HepG2 (cell line): ENCODE results near the gene HIPK3. TPM values are rescaled to one million over a fixed set of nuclear protein-coding genes. Genes with fewer than 3 reads are reported as not detected.

ENCODE experiments used
- FOXK1 ChIP-seq: sonication (generic); formaldehyde crosslinking; IDR thresholded peaks from 2 replicates; pipeline ENCODE4 v1.4.0; 2020; ENCODE audit warnings: low read depth, missing genetic modification reagents, borderline replicate concordance
- TOE1 ChIP-seq: sonication (generic); formaldehyde crosslinking; IDR thresholded peaks from 2 replicates; pipeline ENCODE4 v1.4.0; 2020; ENCODE audit warnings: mild to moderate bottlenecking, missing genetic modification reagents
- ZBTB40 ChIP-seq, 2 experiments: fragments of 450-650 bp in 1 of 2; sonication (generic) in 1 of 2; formaldehyde crosslinking in 1 of 2; IDR thresholded peaks; 2 replicates each; pipeline versions ENCODE4 v1.6.1 to v1.8.0; 2016 to 2022; ENCODE audit warnings: antibody characterized with exemption in 1 of 2, mild to moderate bottlenecking in 1 of 2, missing genetic modification reagents in 1 of 2
- ZNF280D ChIP-seq: sonication (generic); formaldehyde crosslinking; IDR thresholded peaks from 2 replicates; pipeline ENCODE4 v1.5.1; 2020; ENCODE audit warnings: mild to moderate bottlenecking, missing genetic modification reagents
- ZNF430 ChIP-seq: sonication (generic); formaldehyde crosslinking; IDR thresholded peaks from 2 replicates; pipeline ENCODE4 v1.9.0; 2021; ENCODE audit warnings: mild to moderate bottlenecking, missing genetic modification reagents
- ZNF597 ChIP-seq: sonication (generic); formaldehyde crosslinking; IDR thresholded peaks from 2 replicates; pipeline ENCODE4 v1.5.0; 2020; ENCODE audit warnings: missing genetic modification reagents
- polyA plus RNA-seq, 8 experiments: library from polyadenylated mRNA; depleted of rRNA in 3 of 8; stranded (reverse) in 7 of 8; unstranded in 1 of 8; fragments of >200 nt; fragmentation: Illumina TruSeq in 4 of 8; extraction: Trizol in 4 of 8; gene quantifications; 2 replicates each; pipeline versions ENCODE4 v1.2.1 to v1.2.3, GENCODE V29; 2011 to 2016; ENCODE audit warnings: low read depth in 4 of 8, missing spikeins in 1 of 8, mixed read lengths in 1 of 8; ENCODE audit not compliant: insufficient read depth in 1 of 8
- total RNA-seq, 5 experiments: library from RNA; depleted of rRNA; stranded (reverse); fragments of >200 nt; fragmentation: Illumina TruSeq; extraction: Trizol; gene quantifications; 2 replicates each; pipeline ENCODE4 v1.2.3, GENCODE V29; 2016; ENCODE audit warnings: low read depth in 1 of 5
- TF ChIP-seq, protein P1 (sequence below): sonication (generic); formaldehyde crosslinking; IDR thresholded peaks from 2 replicates; pipeline ENCODE4 v1.5.1; 2020; ENCODE audit warnings: missing genetic modification reagents, mild to moderate bottlenecking, borderline replicate concordance
- TF ChIP-seq, protein P2 (sequence below): sonication (generic); formaldehyde crosslinking; IDR thresholded peaks from 2 replicates; pipeline ENCODE4 v1.4.0; 2020; ENCODE audit warnings: missing genetic modification reagents, borderline replicate concordance
- TF ChIP-seq, protein P3 (sequence below): sonication (generic); formaldehyde crosslinking; IDR thresholded peaks from 2 replicates; pipeline ENCODE4 v1.5.1; 2020; ENCODE audit warnings: mild to moderate bottlenecking, moderate library complexity, missing genetic modification reagents

HIPK3 gene
- total and polyA plus RNA-seq, 2 of the 13 experiments (the other 11 are each of a cell fraction or from before 2014, with no cell fraction given) = 20.5 to 44.3 TPM

GRCh38 chr11:33257897-33258630 is 883 bp downstream of the HIPK3 start (continued):
- no peak for TF ChIP-seq ZBTB40 (IDR thresholded peaks at IDR 0.05)
- TF ChIP-seq ZBTB40 (CRISPR knock-in tag; IDR thresholded peaks at IDR 0.05) = peak; percentile 21
- TF ChIP-seq TOE1 (CRISPR knock-in tag) = no peak
- TF ChIP-seq, protein P1, sequence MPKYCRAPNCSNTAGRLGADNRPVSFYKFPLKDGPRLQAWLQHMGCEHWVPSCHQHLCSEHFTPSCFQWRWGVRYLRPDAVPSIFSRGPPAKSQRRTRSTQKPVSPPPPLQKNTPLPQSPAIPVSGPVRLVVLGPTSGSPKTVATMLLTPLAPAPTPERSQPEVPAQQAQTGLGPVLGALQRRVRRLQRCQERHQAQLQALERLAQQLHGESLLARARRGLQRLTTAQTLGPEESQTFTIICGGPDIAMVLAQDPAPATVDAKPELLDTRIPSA (CRISPR knock-in tag) = no peak
- TF ChIP-seq ZNF597 = no peak
- TF ChIP-seq ZNF280D = no peak
- TF ChIP-seq, protein P2, sequence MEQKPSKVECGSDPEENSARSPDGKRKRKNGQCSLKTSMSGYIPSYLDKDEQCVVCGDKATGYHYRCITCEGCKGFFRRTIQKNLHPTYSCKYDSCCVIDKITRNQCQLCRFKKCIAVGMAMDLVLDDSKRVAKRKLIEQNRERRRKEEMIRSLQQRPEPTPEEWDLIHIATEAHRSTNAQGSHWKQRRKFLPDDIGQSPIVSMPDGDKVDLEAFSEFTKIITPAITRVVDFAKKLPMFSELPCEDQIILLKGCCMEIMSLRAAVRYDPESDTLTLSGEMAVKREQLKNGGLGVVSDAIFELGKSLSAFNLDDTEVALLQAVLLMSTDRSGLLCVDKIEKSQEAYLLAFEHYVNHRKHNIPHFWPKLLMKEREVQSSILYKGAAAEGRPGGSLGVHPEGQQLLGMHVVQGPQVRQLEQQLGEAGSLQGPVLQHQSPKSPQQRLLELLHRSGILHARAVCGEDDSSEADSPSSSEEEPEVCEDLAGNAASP (CRISPR knock-in tag) = no peak
- no peak for TF ChIP-seq FOXK1 (CRISPR knock-in tag)
- TF ChIP-seq, protein P3, sequence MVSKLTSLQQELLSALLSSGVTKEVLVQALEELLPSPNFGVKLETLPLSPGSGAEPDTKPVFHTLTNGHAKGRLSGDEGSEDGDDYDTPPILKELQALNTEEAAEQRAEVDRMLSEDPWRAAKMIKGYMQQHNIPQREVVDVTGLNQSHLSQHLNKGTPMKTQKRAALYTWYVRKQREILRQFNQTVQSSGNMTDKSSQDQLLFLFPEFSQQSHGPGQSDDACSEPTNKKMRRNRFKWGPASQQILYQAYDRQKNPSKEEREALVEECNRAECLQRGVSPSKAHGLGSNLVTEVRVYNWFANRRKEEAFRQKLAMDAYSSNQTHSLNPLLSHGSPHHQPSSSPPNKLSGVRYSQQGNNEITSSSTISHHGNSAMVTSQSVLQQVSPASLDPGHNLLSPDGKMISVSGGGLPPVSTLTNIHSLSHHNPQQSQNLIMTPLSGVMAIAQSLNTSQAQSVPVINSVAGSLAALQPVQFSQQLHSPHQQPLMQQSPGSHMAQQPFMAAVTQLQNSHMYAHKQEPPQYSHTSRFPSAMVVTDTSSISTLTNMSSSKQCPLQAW = peak; percentile 63
- TF ChIP-seq ZNF430 (CRISPR knock-in tag) = no peak
